Right hindlimb (tissue), 1 donor: ENCODE data around the gene ATP1A1.

ENCODE experiments used
- DNase-seq: peaks from one replicate; pipeline ENCODE4 v3.0.0-alpha.2; 2018

ATP1A1 gene

GRCh38 chr1:116372651-116373430 is at the start of gene ATP1A1:
TSS of gene ATP1A1 (plus strand) at chr1:116373244. CDS start at chr1:116373512, 268 bp downstream.
- peak; percentile 97 for DNase-seq

GRCh38 chr1:116323491-116323890 is 49.6 kb upstream of the ATP1A1 start:
- DNase-seq, result no peak

GRCh38 chr1:116324411-116324810 is 48.6 kb upstream of the ATP1A1 start:
- no peak for DNase-seq

- DNase-seq, result no peak
Observed at GRCh38 chr1:116325104-116325503, 47.9 kb upstream of the ATP1A1 start.

GRCh38 chr1:116325922-116326321 is 47.1 kb upstream of the ATP1A1 start:
- no peak for DNase-seq

GRCh38 chr1:116326486-116326885 is 46.6 kb upstream of the ATP1A1 start:
- DNase-seq, result no peak

- DNase-seq, result no peak
Observed at GRCh38 chr1:116328671-116329070, 44.4 kb upstream of the ATP1A1 start.

GRCh38 chr1:116329524-116330341 is 43.3 kb upstream of the ATP1A1 start:
- DNase-seq, result no peak

- no peak for DNase-seq
Observed at GRCh38 chr1:116330342-116330652, 42.7 kb upstream of the ATP1A1 start.

GRCh38 chr1:116330846-116331245 is 42.2 kb upstream of the ATP1A1 start:
- DNase-seq, result no peak

GRCh38 chr1:116331523-116331922 is 41.5 kb upstream of the ATP1A1 start:
- no peak for DNase-seq

- DNase-seq, result no peak
Observed at GRCh38 chr1:116332451-116332850, 40.6 kb upstream of the ATP1A1 start.

- no peak for DNase-seq
Observed at GRCh38 chr1:116333171-116334014, 39.7 kb upstream of the ATP1A1 start.

- DNase-seq, result no peak
Observed at GRCh38 chr1:116334015-116334547, 39.0 kb upstream of the ATP1A1 start.

GRCh38 chr1:116334868-116335635 is 38.0 kb upstream of the ATP1A1 start:
- no peak for DNase-seq

GRCh38 chr1:116335850-116336624 is 37.0 kb upstream of the ATP1A1 start:
- no peak for DNase-seq

- DNase-seq, result no peak
Observed at GRCh38 chr1:116337398-116337797, 35.6 kb upstream of the ATP1A1 start.

- DNase-seq, result no peak
Observed at GRCh38 chr1:116338400-116338799, 34.6 kb upstream of the ATP1A1 start.

- no peak for DNase-seq
Observed at GRCh38 chr1:116340506-116341231, 32.4 kb upstream of the ATP1A1 start.

- no peak for DNase-seq
Observed at GRCh38 chr1:116343019-116343418, 30.0 kb upstream of the ATP1A1 start.

- DNase-seq, result no peak
Observed at GRCh38 chr1:116345011-116345410, 28.0 kb upstream of the ATP1A1 start.
